ENCODE results near the gene SUSD4.

DNA sequence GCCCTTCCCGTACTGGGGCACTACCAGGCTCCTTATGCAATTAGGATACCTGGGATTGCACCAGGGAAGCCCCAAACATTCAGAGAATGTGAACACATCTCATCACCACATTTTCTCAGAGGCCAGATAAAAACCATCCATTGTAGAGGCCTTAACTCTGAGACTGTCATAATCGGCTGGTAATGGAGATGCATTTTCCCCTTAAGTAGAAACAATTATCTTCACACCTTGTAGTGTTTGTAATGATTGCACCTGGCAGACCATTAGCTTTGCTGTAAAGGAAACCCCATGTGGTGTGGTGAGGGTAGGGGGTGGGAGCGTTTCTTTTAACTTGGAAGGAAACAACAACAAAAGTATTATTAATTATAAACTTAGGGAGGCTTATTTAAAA lies 131.0 kb downstream of the SUSD4 start:
- TF ChIP-seq, protein P1, sequence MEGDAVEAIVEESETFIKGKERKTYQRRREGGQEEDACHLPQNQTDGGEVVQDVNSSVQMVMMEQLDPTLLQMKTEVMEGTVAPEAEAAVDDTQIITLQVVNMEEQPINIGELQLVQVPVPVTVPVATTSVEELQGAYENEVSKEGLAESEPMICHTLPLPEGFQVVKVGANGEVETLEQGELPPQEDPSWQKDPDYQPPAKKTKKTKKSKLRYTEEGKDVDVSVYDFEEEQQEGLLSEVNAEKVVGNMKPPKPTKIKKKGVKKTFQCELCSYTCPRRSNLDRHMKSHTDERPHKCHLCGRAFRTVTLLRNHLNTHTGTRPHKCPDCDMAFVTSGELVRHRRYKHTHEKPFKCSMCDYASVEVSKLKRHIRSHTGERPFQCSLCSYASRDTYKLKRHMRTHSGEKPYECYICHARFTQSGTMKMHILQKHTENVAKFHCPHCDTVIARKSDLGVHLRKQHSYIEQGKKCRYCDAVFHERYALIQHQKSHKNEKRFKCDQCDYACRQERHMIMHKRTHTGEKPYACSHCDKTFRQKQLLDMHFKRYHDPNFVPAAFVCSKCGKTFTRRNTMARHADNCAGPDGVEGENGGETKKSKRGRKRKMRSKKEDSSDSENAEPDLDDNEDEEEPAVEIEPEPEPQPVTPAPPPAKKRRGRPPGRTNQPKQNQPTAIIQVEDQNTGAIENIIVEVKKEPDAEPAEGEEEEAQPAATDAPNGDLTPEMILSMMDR (IDR thresholded peaks at IDR 0.05) = no peak
- TF ChIP-seq POLR2A (IDR thresholded peaks at IDR 0.05) = no peak

All from adrenal gland (tissue), 5 donors.